HEK293 (cell line): ENCODE data around the gene DAZAP1.

ENCODE experiments used
- ATF2 ChIP-seq: fragments of 450-650 bp; formaldehyde crosslinking; IDR thresholded peaks from 2 replicates; pipeline ENCODE4 v1.5.1; 2016; ENCODE audit warnings: missing biosample characterization, missing genetic modification characterization, low read depth
- GLIS1 ChIP-seq: fragments of 450-650 bp; formaldehyde crosslinking; IDR thresholded peaks from 2 replicates; pipeline ENCODE4 v1.5.1; 2016; ENCODE audit warnings: missing biosample characterization, missing genetic modification characterization
- KLF10 ChIP-seq: fragments of 450-650 bp; IDR thresholded peaks from 2 replicates; pipeline ENCODE4 v1.5.1; 2018; ENCODE audit warnings: missing biosample characterization, mild to moderate bottlenecking, missing genetic modification characterization
- KLF8 ChIP-seq: fragments of 450-650 bp; formaldehyde crosslinking; IDR thresholded peaks from 2 replicates; pipeline ENCODE4 v1.5.1; 2016; ENCODE audit warnings: missing biosample characterization, missing genetic modification characterization
- PATZ1 ChIP-seq: fragments of 450-650 bp; formaldehyde crosslinking; IDR thresholded peaks from 2 replicates; pipeline ENCODE4 v1.5.1; 2016; ENCODE audit warnings: missing biosample characterization, missing genetic modification characterization
- PRDM10 ChIP-seq: fragments of 450-650 bp; formaldehyde crosslinking; IDR thresholded peaks from 2 replicates; pipeline ENCODE4 v1.5.1; 2016; ENCODE audit warnings: missing biosample characterization, missing genetic modification characterization
- PRDM4 ChIP-seq: fragments of 450-650 bp; formaldehyde crosslinking; IDR thresholded peaks from 2 replicates; pipeline ENCODE4 v1.5.1; 2017; ENCODE audit warnings: missing biosample characterization, missing genetic modification characterization
- SALL2 ChIP-seq: fragments of 450-650 bp; formaldehyde crosslinking; IDR thresholded peaks from 2 replicates; pipeline ENCODE4 v1.5.0; 2017; ENCODE audit warnings: missing biosample characterization, mild to moderate bottlenecking, missing genetic modification characterization, borderline replicate concordance
- SP7 ChIP-seq: fragments of 450-650 bp; formaldehyde crosslinking; IDR thresholded peaks from 2 replicates; pipeline ENCODE4 v1.5.1; 2016; ENCODE audit warnings: missing biosample characterization, missing genetic modification characterization
- ZBTB44 ChIP-seq: fragments of 450-650 bp; IDR thresholded peaks from 2 replicates; pipeline ENCODE4 v1.5.1; 2018; ENCODE audit warnings: missing biosample characterization, mild to moderate bottlenecking, missing genetic modification characterization
- ZEB2 ChIP-seq: fragments of 450-650 bp; formaldehyde crosslinking; IDR thresholded peaks from 2 replicates; pipeline ENCODE4 v1.5.1; 2016; ENCODE audit warnings: missing biosample characterization, missing genetic modification characterization
- ZFP41 ChIP-seq: fragments of 450-650 bp; formaldehyde crosslinking; IDR thresholded peaks from 2 replicates; pipeline ENCODE4 v1.5.1; 2016; ENCODE audit warnings: missing biosample characterization, missing genetic modification characterization, borderline replicate concordance
- ZFP69B ChIP-seq: fragments of 450-650 bp; formaldehyde crosslinking; IDR thresholded peaks from 2 replicates; pipeline ENCODE4 v1.5.1; 2016; ENCODE audit warnings: missing biosample characterization, missing genetic modification characterization
- ZIC2 ChIP-seq: fragments of 450-650 bp; formaldehyde crosslinking; IDR thresholded peaks from 2 replicates; pipeline ENCODE4 v1.5.1; 2016; ENCODE audit warnings: missing biosample characterization, missing genetic modification characterization
- ZNF133 ChIP-seq: fragments of 450-650 bp; formaldehyde crosslinking; IDR thresholded peaks from 2 replicates; pipeline ENCODE4 v1.5.1; 2016; ENCODE audit warnings: missing biosample characterization, missing genetic modification characterization
- ZNF274 ChIP-seq, 2 experiments: fragments of 200-500 bp in 1 of 2; fragments of 450-650 bp in 1 of 2; sonication (Bioruptor generic) in 1 of 2; formaldehyde crosslinking in 1 of 2; IDR thresholded peaks; 2 replicates each; pipeline versions ENCODE4 v1.5.1 to v1.6.1; 2014 to 2016; ENCODE audit warnings: borderline replicate concordance in 1 of 2, inconsistent platforms in 1 of 2, low read length in 1 of 2, missing biosample characterization in 1 of 2, missing genetic modification characterization in 1 of 2
- ZNF341 ChIP-seq: fragments of 450-650 bp; formaldehyde crosslinking; IDR thresholded peaks from 2 replicates; pipeline ENCODE4; 2016; ENCODE audit warnings: low read depth, missing biosample characterization, missing genetic modification characterization
- ZNF394 ChIP-seq: fragments of 450-650 bp; formaldehyde crosslinking; IDR thresholded peaks from 2 replicates; pipeline ENCODE4 v1.5.1; 2016; ENCODE audit warnings: missing biosample characterization, missing genetic modification characterization, mild to moderate bottlenecking, moderate library complexity, borderline replicate concordance
- ZNF548 ChIP-seq: fragments of 450-650 bp; formaldehyde crosslinking; IDR thresholded peaks from 2 replicates; pipeline ENCODE4 v1.5.1; 2016; ENCODE audit warnings: missing biosample characterization, missing genetic modification characterization
- ZNF621 ChIP-seq: fragments of 450-650 bp; formaldehyde crosslinking; IDR thresholded peaks from 2 replicates; pipeline ENCODE4 v1.5.1; 2017; ENCODE audit warnings: missing biosample characterization, missing genetic modification characterization
- ZNF629 ChIP-seq: fragments of 450-650 bp; formaldehyde crosslinking; IDR thresholded peaks from 2 replicates; pipeline ENCODE4 v1.5.1; 2017; ENCODE audit warnings: missing biosample characterization, missing genetic modification characterization
- ZNF639 ChIP-seq: fragments of 450-650 bp; formaldehyde crosslinking; IDR thresholded peaks from 2 replicates; pipeline ENCODE4 v1.5.1; 2016; ENCODE audit warnings: missing biosample characterization, missing genetic modification characterization
- ZNF660 ChIP-seq: fragments of 450-650 bp; IDR thresholded peaks from 2 replicates; pipeline ENCODE4 v1.5.1; 2018; ENCODE audit warnings: missing biosample characterization, mild to moderate bottlenecking, missing genetic modification characterization
- ZNF670 ChIP-seq: fragments of 450-650 bp; formaldehyde crosslinking; IDR thresholded peaks from 2 replicates; pipeline ENCODE4 v1.5.1; 2016; ENCODE audit warnings: missing biosample characterization, missing genetic modification characterization, low read depth

DAZAP1 gene

GRCh38 chr19:1361601-1362386, 45.6 kb upstream of the DAZAP1 start (continued):
- TF ChIP-seq PATZ1 = peak; percentile 53
- peak; percentile 84 for TF ChIP-seq KLF10 (tag by site-specific recombination)
- 0 out of 2 replicates have a peak, but pooled peaks have one; percentile 41 for TF ChIP-seq KLF8 (tag by site-specific recombination)
- peak; percentile 26; the same call in 1 of the 2 replicates for TF ChIP-seq ZIC2 (tag by site-specific recombination)
- TF ChIP-seq ZNF341 (tag by site-specific recombination) = no peak
- TF ChIP-seq ZFP69B (tag by site-specific recombination) = 0 out of 2 replicates have a peak, but pooled peaks have one; percentile 16
- TF ChIP-seq ZNF274 (IDR thresholded peaks at IDR 0.05; ENCODE audit: low read length) = no peak
- TF ChIP-seq ZNF274 (tag by site-specific recombination; IDR thresholded peaks at IDR 0.05; ENCODE audit: borderline replicate concordance) = no peak
- 0 out of 2 replicates have a peak, but pooled peaks have one; percentile 18 for TF ChIP-seq SALL2
- peak; percentile 68; the same call in 1 of the 2 replicates for TF ChIP-seq ATF2 (tag by site-specific recombination)
- peak; percentile 58; the same call in 1 of the 2 replicates for TF ChIP-seq SP7 (tag by site-specific recombination)
- TF ChIP-seq ZEB2 (tag by site-specific recombination) = peak; percentile 84
- TF ChIP-seq ZNF629 (tag by site-specific recombination) = peak; percentile 65
- no peak for TF ChIP-seq ZNF133 (tag by site-specific recombination)
- TF ChIP-seq PRDM4 (tag by site-specific recombination) = no peak
- TF ChIP-seq GLIS1 (tag by site-specific recombination) = peak; percentile 42; the same call in 1 of the 2 replicates
- TF ChIP-seq PRDM10 (tag by site-specific recombination) = 0 out of 2 replicates have a peak, but pooled peaks have one; percentile 13
- TF ChIP-seq ZFP41 (tag by site-specific recombination) = no peak
- no peak for TF ChIP-seq ZNF639 (tag by site-specific recombination)
- no peak for TF ChIP-seq ZNF548 (tag by site-specific recombination)
- peak; percentile 84 for TF ChIP-seq ZBTB44 (tag by site-specific recombination)
- TF ChIP-seq ZNF394 = peak; percentile 53; the same call in 1 of the 2 replicates
- TF ChIP-seq ZNF670 (tag by site-specific recombination) = no peak
- peak; percentile 82; the same call in 1 of the 2 replicates for TF ChIP-seq ZNF621
- TF ChIP-seq ZNF660 (tag by site-specific recombination) = peak; percentile 99
